ENCODE results near the gene BRD4. TPM values are rescaled to one million over a fixed set of nuclear protein-coding genes. Genes with fewer than 3 reads are reported as not detected.

The BRD4 gene
- total RNA-seq, 4 donors from 2014 or later, result 34.7 to 69.6 (median 36.0) TPM

DNA sequence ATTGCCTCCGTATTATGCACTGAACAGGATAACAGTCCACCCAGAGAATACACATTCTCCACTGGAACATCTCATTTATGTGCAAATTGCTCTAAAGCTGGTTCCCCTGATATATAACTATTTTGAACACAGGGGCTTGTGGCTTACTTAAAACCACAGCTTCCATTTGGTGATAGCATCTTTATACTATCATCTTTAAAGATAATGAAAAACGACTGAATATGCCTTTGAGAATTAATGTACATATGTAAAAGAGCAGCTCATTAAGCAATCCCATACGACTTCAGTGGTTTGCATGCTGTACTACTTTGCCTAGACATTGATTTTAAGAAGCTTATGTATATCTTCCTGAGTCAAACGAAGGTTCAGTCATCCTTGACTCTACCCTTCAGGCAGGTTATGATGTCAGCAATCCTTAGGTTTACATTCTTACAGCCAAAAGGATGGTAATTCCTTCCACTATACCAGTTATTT is 40.8 kb downstream of the BRD4 start:
- Histone ChIP-seq H3K4me3 (no peak overlapping the region), H3K27ac (peak overlapping the region in 1 of 4 donors; percentile 21), H3K4me1 (peaks cover 7 to 100% (median 90%) of the 10 kb centered on the region in 4 donors), H3K27me3 (no peaks in the 10 kb centered on the region), H3K36me3 (no peaks in the 10 kb centered on the region), H3K9me3 (no peaks in the 10 kb centered on the region)
- WGBS, 2 donors, result 50 to 56% methylated on average over 4 of the region's 4 CpGs
- DNase-seq (ENCODE audit: low spot score in 2 of 2), result no peak
- no peak for TF ChIP-seq EP300 (IDR thresholded peaks at IDR 0.05)
- no peak for TF ChIP-seq POLR2A (IDR thresholded peaks at IDR 0.05)
- TF ChIP-seq, protein P1, sequence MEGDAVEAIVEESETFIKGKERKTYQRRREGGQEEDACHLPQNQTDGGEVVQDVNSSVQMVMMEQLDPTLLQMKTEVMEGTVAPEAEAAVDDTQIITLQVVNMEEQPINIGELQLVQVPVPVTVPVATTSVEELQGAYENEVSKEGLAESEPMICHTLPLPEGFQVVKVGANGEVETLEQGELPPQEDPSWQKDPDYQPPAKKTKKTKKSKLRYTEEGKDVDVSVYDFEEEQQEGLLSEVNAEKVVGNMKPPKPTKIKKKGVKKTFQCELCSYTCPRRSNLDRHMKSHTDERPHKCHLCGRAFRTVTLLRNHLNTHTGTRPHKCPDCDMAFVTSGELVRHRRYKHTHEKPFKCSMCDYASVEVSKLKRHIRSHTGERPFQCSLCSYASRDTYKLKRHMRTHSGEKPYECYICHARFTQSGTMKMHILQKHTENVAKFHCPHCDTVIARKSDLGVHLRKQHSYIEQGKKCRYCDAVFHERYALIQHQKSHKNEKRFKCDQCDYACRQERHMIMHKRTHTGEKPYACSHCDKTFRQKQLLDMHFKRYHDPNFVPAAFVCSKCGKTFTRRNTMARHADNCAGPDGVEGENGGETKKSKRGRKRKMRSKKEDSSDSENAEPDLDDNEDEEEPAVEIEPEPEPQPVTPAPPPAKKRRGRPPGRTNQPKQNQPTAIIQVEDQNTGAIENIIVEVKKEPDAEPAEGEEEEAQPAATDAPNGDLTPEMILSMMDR (IDR thresholded peaks at IDR 0.05), result no peak

DNA sequence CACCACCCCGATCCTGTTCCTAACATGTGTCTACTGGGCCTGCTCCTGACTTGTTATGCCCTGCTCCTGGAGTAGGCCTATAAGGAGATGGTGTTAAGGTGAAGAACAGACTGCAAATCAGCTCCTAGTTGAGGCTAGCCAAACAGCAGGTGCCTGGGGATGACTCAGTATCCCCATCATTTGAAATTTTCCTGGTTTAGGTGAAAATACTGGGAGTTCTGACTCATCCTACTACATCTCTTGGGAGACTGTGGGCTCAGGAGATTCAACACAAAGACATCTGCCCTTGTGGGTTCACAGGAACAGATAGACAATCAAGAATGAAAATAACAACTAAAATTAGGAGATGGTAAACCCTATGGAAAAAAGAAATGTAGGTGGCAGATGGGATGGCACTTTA is 41.2 kb downstream of the BRD4 start:
- H3K27ac ChIP-seq, result peak overlapping the region in 1 of 4 donors; percentile 21
- H3K4me1 ChIP-seq, result peaks cover 8 to 100% (median 90%) of the 10 kb centered on the region in 4 donors
- TF ChIP-seq, protein P1 (IDR thresholded peaks at IDR 0.05), result no peak
- TF ChIP-seq EP300 (IDR thresholded peaks at IDR 0.05), result no peak
- no peak for TF ChIP-seq POLR2A (IDR thresholded peaks at IDR 0.05)
- H3K36me3 ChIP-seq, result no peaks in the 10 kb centered on the region
- H3K27me3 ChIP-seq, result no peaks in the 10 kb centered on the region
- no peak for DNase-seq (ENCODE audit: low spot score in 2 of 2)
- H3K9me3 ChIP-seq, result no peaks in the 10 kb centered on the region
- no peak overlapping the region for H3K4me3 ChIP-seq
- WGBS, 2 donors, result 71 to 88% methylated on average over 1 of the region's 1 CpG

DNA sequence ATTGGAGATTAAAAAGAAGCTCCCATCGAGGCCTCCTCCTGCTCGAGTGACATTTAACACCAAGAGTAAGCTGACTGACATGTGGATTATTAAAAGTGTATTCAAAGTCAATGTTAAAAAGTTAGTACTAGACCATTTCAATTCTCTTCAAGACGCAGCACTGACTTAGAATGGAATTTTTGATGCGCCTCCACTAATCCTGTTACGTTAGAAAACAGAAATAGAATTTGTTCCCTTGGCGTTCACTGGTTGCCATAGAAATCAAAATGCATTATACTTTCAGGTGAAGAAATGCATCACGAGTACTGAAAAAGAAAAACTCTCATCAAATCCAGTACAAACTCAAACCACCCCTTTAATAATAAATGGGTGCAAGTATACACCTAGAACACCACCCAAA is 42.2 kb downstream of the BRD4 start:
- TF ChIP-seq, protein P1 (IDR thresholded peaks at IDR 0.05), result no peak
- 44 to 52% methylated on average over 7 of the region's 7 CpGs for WGBS, 2 donors
- H3K4me3 ChIP-seq, result no peak overlapping the region
- H3K36me3 ChIP-seq, result no peaks in the 10 kb centered on the region
- peaks cover 11 to 100% (median 92%) of the 10 kb centered on the region in 4 donors for H3K4me1 ChIP-seq
- no peak for DNase-seq (ENCODE audit: low spot score in 2 of 2)
- peak overlapping the region in 2 of 4 donors; percentile 22 to 70 for H3K27ac ChIP-seq
- H3K27me3 ChIP-seq, result no peaks in the 10 kb centered on the region
- H3K9me3 ChIP-seq, result no peaks in the 10 kb centered on the region

DNA sequence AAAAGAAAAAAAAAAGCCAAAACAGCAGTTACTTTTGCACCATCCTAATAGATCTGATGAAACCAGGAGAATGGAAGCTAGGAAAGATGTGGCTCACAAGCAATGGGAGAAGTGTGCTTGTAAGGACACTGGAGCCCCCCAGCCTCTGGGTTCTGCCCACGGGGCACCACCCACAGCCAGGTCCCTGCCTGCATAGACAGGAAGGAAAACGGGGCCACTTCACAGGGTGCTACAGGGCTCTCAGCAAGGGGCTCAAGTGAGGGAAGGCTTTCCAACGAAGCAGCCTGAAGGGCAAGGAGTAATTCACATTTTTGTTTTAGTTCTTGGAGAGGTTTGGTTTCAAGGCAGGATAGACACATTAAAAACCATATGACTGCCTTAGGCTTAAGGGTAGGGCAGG is 42.7 kb downstream of the BRD4 start:
- TF ChIP-seq, protein P1 (IDR thresholded peaks at IDR 0.05), result no peak
- TF ChIP-seq POLR2A (IDR thresholded peaks at IDR 0.05) (no peak), EP300 (IDR thresholded peaks at IDR 0.05) (no peak)
- peak overlapping the region in 3 of 4 donors; percentile 22 to 70 (median 44) for H3K27ac ChIP-seq
- no peak overlapping the region for H3K4me3 ChIP-seq
- peaks cover 11 to 100% (median 92%) of the 10 kb centered on the region in 4 donors for H3K4me1 ChIP-seq
- DNase-seq (ENCODE audit: low spot score in 2 of 2), result no peak
- 26 to 29% methylated on average over 3 of the region's 3 CpGs for WGBS, 2 donors
- H3K27me3 ChIP-seq, result no peaks in the 10 kb centered on the region
- H3K9me3 ChIP-seq, result no peaks in the 10 kb centered on the region
- no peaks in the 10 kb centered on the region for H3K36me3 ChIP-seq

DNA sequence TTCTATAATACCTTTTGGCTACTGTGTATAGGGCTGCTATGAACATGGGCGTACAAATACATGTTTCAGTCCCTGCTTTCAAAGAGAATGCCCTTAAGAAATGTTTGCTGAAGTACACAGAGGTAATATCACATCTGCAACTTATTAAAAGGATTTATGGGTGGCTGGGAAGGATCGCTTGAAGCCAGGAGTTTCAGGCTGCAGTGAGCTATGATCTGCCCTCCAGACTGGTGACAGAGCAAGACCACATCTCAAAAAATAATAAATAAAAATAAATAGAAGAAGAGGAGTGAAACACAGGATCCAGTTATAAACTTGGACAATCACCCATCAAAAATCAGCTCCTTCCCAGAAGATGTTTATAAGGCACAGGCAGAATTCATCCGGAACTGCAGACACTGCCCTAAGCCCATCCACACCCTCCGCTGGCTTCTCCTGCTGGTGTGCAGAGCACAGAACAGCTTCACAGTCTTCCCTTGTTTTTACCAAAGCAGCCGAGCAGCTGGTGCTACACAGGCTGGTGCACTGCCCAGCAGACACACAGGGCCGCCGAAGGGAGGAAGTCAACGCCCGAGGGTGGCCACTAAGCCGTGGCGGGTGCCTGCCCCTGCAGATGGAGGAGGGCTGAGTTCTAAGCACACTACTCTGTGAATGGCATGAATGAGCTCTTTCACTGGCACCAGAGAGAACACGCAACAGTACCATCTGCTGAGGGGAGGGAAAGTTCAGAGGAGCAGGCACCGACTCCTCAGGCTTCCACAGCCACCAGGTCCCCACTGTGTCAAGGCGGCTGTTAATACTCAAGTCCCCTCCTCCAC is 44.0 kb downstream of the BRD4 start:
- DNase-seq (ENCODE audit: low spot score in 2 of 2), result peak in 1 of 2 donors; percentile 35
- no peaks in the 10 kb centered on the region for H3K9me3 ChIP-seq
- peak in 1 of 2 donors; percentile 82 for TF ChIP-seq EP300 (IDR thresholded peaks at IDR 0.05)
- TF ChIP-seq, protein P1 (IDR thresholded peaks at IDR 0.05), result peak in 1 of 5 experiments; percentile 14
- no peak for TF ChIP-seq POLR2A (IDR thresholded peaks at IDR 0.05)
- no peak overlapping the region for H3K4me3 ChIP-seq
- peaks cover 11 to 100% (median 92%) of the 10 kb centered on the region in 4 donors for H3K4me1 ChIP-seq
- peak overlapping the region; percentile 5 to 78 (median 57) for H3K27ac ChIP-seq
- no peaks in the 10 kb centered on the region for H3K36me3 ChIP-seq
- WGBS, 2 donors, result 14 to 20% methylated on average over 14 of the region's 14 CpGs
- H3K27me3 ChIP-seq, result no peaks in the 10 kb centered on the region

Data from tibial nerve (tissue), 4 donors.